ENCODE measurements around the gene TMEM126B.

TMEM126B gene

GRCh38 chr11:85682330-85683305, 54.2 kb downstream of the TMEM126B start:
- no peak for DNase-seq (ENCODE audit: low spot score)

GRCh38 chr11:85685125-85685819, 56.9 kb downstream of the TMEM126B start:
- no peak for DNase-seq (ENCODE audit: low spot score)

- DNase-seq (ENCODE audit: low spot score): no peak
Measured at GRCh38 chr11:85685820-85686459, 57.5 kb downstream of the TMEM126B start, which contains the start of gene CCDC89. Gene CCDC89, minus strand, starts transcription at chr11:85686195. Its CDS starts 65 bp downstream, at chr11:85686130.

All from hematopoietic multipotent progenitor cell treated with erythropoietin and hydrocortisone succinate and interleukin-3 and kit ligand, for 17 days (in vitro differentiated cells).